H1 (cell line): Measurements from ENCODE around the gene PSAP.

Source experiments
- EP300 ChIP-seq, 2 experiments: IDR thresholded peaks; 1 replicate in 1 of 2; 2 replicates in 1 of 2; pipeline ENCODE4 v1.6.1; 2011 to 2012; ENCODE audit warnings: low read depth in 2 of 2, low read length in 2 of 2, mild to moderate bottlenecking in 2 of 2, borderline replicate concordance in 1 of 2, inconsistent platforms in 1 of 2, moderate library complexity in 1 of 2
- POLR2A ChIP-seq, 2 experiments: IDR thresholded peaks; 1 replicate in 1 of 2; 2 replicates in 1 of 2; pipeline ENCODE4 v1.6.1; 2011; ENCODE audit warnings: low read depth in 2 of 2, low read length in 2 of 2, mild to moderate bottlenecking in 2 of 2; ENCODE audit errors: control extremely low read depth in 1 of 2
- POLR2AphosphoS5 ChIP-seq: IDR thresholded peaks from 2 replicates; pipeline ENCODE4 v1.6.1; 2011; ENCODE audit warnings: low read depth, low read length
- SIRT6 ChIP-seq: IDR thresholded peaks from one replicate; pipeline ENCODE4 v1.7.1; 2012; ENCODE audit warnings: low read length, inconsistent platforms
- SP2 ChIP-seq: IDR thresholded peaks from 2 replicates; pipeline ENCODE4 v1.6.1; 2012; ENCODE audit warnings: mild to moderate bottlenecking, low read length, inconsistent platforms
- SP4 ChIP-seq: IDR thresholded peaks from 2 replicates; pipeline ENCODE4 v1.6.1; 2012; ENCODE audit warnings: low read length, inconsistent platforms
- TF ChIP-seq, protein P1 (sequence below), 3 experiments: IDR thresholded peaks; 1 replicate in 2 of 3; 2 replicates in 1 of 3; pipeline versions ENCODE4 v1.5.1 to v1.6.1; 2011; ENCODE audit warnings: low read length in 3 of 3, mild to moderate bottlenecking in 3 of 3, inconsistent platforms in 2 of 3, low read depth in 1 of 3, moderate library complexity in 1 of 3; ENCODE audit not compliant: insufficient read depth in 1 of 3; ENCODE audit errors: control extremely low read depth in 1 of 3
- TF ChIP-seq, protein P2 (sequence below): IDR thresholded peaks from 2 replicates; pipeline ENCODE4 v1.6.1; 2012; ENCODE audit warnings: inconsistent platforms
- TF ChIP-seq, protein P3 (sequence below): IDR thresholded peaks from 2 replicates; pipeline ENCODE4 v1.6.1; 2012; ENCODE audit warnings: inconsistent platforms

DNA sequence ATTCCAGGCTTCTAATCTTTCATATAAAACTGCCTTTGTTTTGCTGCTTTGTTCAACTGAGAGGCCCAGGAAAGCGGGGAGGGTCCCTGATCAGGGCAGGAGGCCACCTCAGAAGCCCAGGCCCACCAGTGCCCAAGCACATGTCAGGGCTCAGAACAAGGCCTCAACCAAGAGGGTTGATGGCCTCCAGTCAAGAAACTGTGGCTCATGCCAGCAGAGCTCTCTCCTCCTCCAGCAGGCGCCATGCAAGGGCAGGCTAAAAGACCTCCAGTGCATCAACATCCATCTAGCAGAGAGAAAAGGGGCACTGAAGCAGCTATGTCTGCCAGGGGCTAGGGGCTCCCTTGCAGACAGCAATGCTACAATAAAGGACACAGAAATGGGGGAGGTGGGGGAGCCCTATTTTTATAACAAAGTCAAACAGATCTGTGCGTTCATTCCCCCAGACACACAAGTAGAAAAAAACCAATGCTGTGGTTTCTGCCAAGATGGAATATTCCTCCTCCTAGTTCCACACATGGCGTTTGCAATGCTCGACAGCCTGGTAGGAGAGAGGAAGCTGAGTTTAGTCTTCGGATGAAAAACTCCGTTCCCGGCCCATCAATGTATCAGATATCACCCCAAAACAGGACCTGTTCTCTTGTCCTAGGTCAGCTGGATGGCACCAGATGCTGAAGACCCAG, 34.0 kb downstream of the PSAP start:
- TF ChIP-seq POLR2AphosphoS5: no peak
- TF ChIP-seq, protein P1, sequence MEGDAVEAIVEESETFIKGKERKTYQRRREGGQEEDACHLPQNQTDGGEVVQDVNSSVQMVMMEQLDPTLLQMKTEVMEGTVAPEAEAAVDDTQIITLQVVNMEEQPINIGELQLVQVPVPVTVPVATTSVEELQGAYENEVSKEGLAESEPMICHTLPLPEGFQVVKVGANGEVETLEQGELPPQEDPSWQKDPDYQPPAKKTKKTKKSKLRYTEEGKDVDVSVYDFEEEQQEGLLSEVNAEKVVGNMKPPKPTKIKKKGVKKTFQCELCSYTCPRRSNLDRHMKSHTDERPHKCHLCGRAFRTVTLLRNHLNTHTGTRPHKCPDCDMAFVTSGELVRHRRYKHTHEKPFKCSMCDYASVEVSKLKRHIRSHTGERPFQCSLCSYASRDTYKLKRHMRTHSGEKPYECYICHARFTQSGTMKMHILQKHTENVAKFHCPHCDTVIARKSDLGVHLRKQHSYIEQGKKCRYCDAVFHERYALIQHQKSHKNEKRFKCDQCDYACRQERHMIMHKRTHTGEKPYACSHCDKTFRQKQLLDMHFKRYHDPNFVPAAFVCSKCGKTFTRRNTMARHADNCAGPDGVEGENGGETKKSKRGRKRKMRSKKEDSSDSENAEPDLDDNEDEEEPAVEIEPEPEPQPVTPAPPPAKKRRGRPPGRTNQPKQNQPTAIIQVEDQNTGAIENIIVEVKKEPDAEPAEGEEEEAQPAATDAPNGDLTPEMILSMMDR (IDR thresholded peaks at IDR 0.05; ENCODE audit: control extremely low read depth in 1 of 3, insufficient read depth in 1 of 3, low read depth in 1 of 3, low read length in 3 of 3): no peak
- no peak for TF ChIP-seq SIRT6
- no peak for TF ChIP-seq EP300 (IDR thresholded peaks at IDR 0.05; ENCODE audit: borderline replicate concordance in 1 of 2, low read depth in 2 of 2, low read length in 2 of 2)
- TF ChIP-seq, protein P2, sequence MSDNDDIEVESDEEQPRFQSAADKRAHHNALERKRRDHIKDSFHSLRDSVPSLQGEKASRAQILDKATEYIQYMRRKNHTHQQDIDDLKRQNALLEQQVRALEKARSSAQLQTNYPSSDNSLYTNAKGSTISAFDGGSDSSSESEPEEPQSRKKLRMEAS: no peak
- TF ChIP-seq SP4: no peak
- TF ChIP-seq SP2: no peak
- no peak for TF ChIP-seq POLR2A (IDR thresholded peaks at IDR 0.05; ENCODE audit: control extremely low read depth in 1 of 2, low read depth in 2 of 2, low read length in 2 of 2)
- TF ChIP-seq, protein P3, sequence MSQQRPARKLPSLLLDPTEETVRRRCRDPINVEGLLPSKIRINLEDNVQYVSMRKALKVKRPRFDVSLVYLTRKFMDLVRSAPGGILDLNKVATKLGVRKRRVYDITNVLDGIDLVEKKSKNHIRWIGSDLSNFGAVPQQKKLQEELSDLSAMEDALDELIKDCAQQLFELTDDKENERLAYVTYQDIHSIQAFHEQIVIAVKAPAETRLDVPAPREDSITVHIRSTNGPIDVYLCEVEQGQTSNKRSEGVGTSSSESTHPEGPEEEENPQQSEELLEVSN: no peak
